IMR-90 (cell line): ENCODE results near the gene VMAC.

Experiments used
- BHLHE40 ChIP-seq: fragments of 150-350 bp; IDR thresholded peaks from 2 replicates; pipeline ENCODE4 v1.6.1; 2016; ENCODE audit warnings: mild to moderate bottlenecking, low read depth, low read length
- CEBPB ChIP-seq: IDR thresholded peaks from 2 replicates; pipeline ENCODE4 v1.6.1; 2012; ENCODE audit warnings: low read depth, low read length, improper control_type of control experiment
- CHD1 ChIP-seq: IDR thresholded peaks from 2 replicates; pipeline ENCODE4 v1.6.1; 2012; ENCODE audit warnings: low read depth, low read length, improper control_type of control experiment
- CTCF ChIP-seq: conservative IDR thresholded peaks from 2 replicates; pipeline ENCODE4 v1.5.1; 2012; ENCODE audit warnings: mild to moderate bottlenecking, low read depth, low read length, improper control_type of control experiment
- ELK1 ChIP-seq: fragments of 150-350 bp; IDR thresholded peaks from 2 replicates; pipeline ENCODE4 v1.6.1; 2016; ENCODE audit warnings: low read depth, mild to moderate bottlenecking, low read length, moderate library complexity, borderline replicate concordance
- FOS ChIP-seq: fragments of 150-350 bp; IDR thresholded peaks from 2 replicates; pipeline ENCODE4 v1.6.1; 2016; ENCODE audit warnings: low read depth, low read length
- MAFK ChIP-seq: IDR thresholded peaks from 2 replicates; pipeline ENCODE4 v1.6.1; 2012; ENCODE audit warnings: low read depth, low read length, improper control_type of control experiment
- MAZ ChIP-seq: IDR thresholded peaks from 2 replicates; pipeline ENCODE4 v1.6.1; 2012; ENCODE audit warnings: low read depth, mild to moderate bottlenecking, low read length, improper control_type of control experiment, moderate library complexity, borderline replicate concordance
- MXI1 ChIP-seq: IDR thresholded peaks from 2 replicates; pipeline ENCODE4 v1.6.1; 2012; ENCODE audit warnings: low read depth, mild to moderate bottlenecking, low read length, moderate library complexity, borderline replicate concordance
- POLR2A ChIP-seq: IDR thresholded peaks from 2 replicates; pipeline ENCODE4 v1.6.1; 2012; ENCODE audit warnings: mild to moderate bottlenecking, low read depth, low read length
- RAD21 ChIP-seq: IDR thresholded peaks from 2 replicates; pipeline ENCODE4 v1.6.1; 2012; ENCODE audit warnings: low read length, improper control_type of control experiment
- RCOR1 ChIP-seq: IDR thresholded peaks from 2 replicates; pipeline ENCODE4 v1.6.1; 2012; ENCODE audit warnings: mild to moderate bottlenecking, low read length, improper control_type of control experiment; ENCODE audit not compliant: insufficient replicate concordance
- USF2 ChIP-seq: fragments of 150-350 bp; IDR thresholded peaks from 2 replicates; pipeline ENCODE4 v1.6.1; 2017; ENCODE audit warnings: mild to moderate bottlenecking, antibody characterized with exemption, low read length, low read depth

- TF ChIP-seq FOS, result no peak
- TF ChIP-seq CTCF, result no peak
- TF ChIP-seq POLR2A, result no peak
- no peak for TF ChIP-seq MAZ
- no peak for TF ChIP-seq USF2
- no peak for TF ChIP-seq CHD1
- no peak for TF ChIP-seq MAFK
- TF ChIP-seq BHLHE40, result no peak
- TF ChIP-seq RAD21, result no peak
- TF ChIP-seq CEBPB, result no peak
- no peak for TF ChIP-seq ELK1
- TF ChIP-seq RCOR1, result no peak
- TF ChIP-seq MXI1, result no peak
Measured at GRCh38 chr19:5891572-5891937, 13.1 kb upstream of the VMAC start.
